Memory B cell (primary cell): ENCODE measurements around the gene HERC2.

Experiments
- ATAC-seq: fragments of 150-1000 bp; cut with Tn5 transposase; 2 replicates; pipeline ENCODE4 v1.10.0; 2021; ENCODE audit warnings: low read depth, mild to moderate bottlenecking, moderate library complexity
- DNase-seq, 2 donors: peaks; one replicate each; pipeline ENCODE4 v3.0.0; 2022; ENCODE audit warnings: low spot score in 2 of 2
- H3K27ac Mint-ChIP-seq: one replicate; pipeline ENCODE4 v1.8.0; 2022; ENCODE audit warnings: mild to moderate bottlenecking, moderate library complexity, mixed read lengths
- H3K27me3 Mint-ChIP-seq: one replicate; pipeline ENCODE4 v1.8.0; 2022; ENCODE audit warnings: mixed read lengths
- H3K36me3 Mint-ChIP-seq: one replicate; pipeline ENCODE4 v1.8.0; 2022; ENCODE audit warnings: mild to moderate bottlenecking, mixed read lengths
- H3K4me1 Mint-ChIP-seq: one replicate; pipeline ENCODE4 v1.8.0; 2022; ENCODE audit warnings: mixed read lengths
- H3K4me3 Mint-ChIP-seq: one replicate; pipeline ENCODE4 v1.8.0; 2022; ENCODE audit warnings: mild to moderate bottlenecking, moderate library complexity, mixed read lengths
- H3K9me3 Mint-ChIP-seq: one replicate; pipeline ENCODE4 v1.8.0; 2022; ENCODE audit warnings: mixed read lengths

The HERC2 gene

DNA sequence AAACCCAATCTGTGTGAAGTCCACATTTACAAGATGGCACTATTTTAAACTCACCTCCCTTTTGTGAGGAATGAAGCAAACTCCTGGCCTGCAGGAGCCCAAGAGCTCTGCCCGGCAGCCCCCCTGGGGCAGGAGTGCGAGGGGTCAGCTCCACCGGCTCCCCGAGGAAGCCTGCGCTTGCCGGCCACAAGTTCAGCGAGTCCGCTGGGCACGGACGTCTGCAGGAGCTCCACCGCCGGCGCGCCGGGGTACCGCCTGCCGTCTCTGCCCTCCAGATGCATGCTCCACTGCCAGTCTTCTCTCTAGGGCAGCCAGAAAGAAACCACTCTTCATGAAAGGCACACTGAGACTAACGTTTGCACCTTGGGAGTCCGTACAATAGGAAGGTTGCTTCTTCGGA is 240.4 kb downstream of the HERC2 start:
- H3K4me1 Mint-ChIP-seq = peaks cover 5% of the 10 kb centered on the region
- no peaks in the 10 kb centered on the region for H3K36me3 Mint-ChIP-seq
- ATAC-seq (no peak), DNase-seq (no peak)
- no peak overlapping the region for H3K27ac Mint-ChIP-seq
- peaks cover 7% of the 10 kb centered on the region for H3K27me3 Mint-ChIP-seq
- no peak overlapping the region for H3K4me3 Mint-ChIP-seq
- no peaks in the 10 kb centered on the region for H3K9me3 Mint-ChIP-seq

GRCh38 chr15:28080386-28080785 is 241.6 kb downstream of the HERC2 start:
- Mint-ChIP-seq H3K36me3 (no peaks in the 10 kb centered on the region), H3K4me3 (no peak overlapping the region), H3K27ac (no peak overlapping the region), H3K9me3 (no peaks in the 10 kb centered on the region), H3K27me3 (peaks cover 6% of the 10 kb centered on the region), H3K4me1 (no peaks in the 10 kb centered on the region)
- DNase-seq (no peak), ATAC-seq (no peak)

- Mint-ChIP-seq H3K4me3 (no peak overlapping the region), H3K27me3 (peaks cover 6% of the 10 kb centered on the region), H3K27ac (no peak overlapping the region), H3K4me1 (no peaks in the 10 kb centered on the region), H3K9me3 (no peaks in the 10 kb centered on the region), H3K36me3 (no peaks in the 10 kb centered on the region)
- no peak for DNase-seq
- ATAC-seq = no peak
Observed at GRCh38 chr15:28079313-28079969, 242.5 kb downstream of the HERC2 start.

- no peak overlapping the region for H3K4me3 Mint-ChIP-seq
- peaks cover 6% of the 10 kb centered on the region for H3K27me3 Mint-ChIP-seq
- H3K36me3 Mint-ChIP-seq = no peaks in the 10 kb centered on the region
- H3K27ac Mint-ChIP-seq = no peak overlapping the region
- no peaks in the 10 kb centered on the region for H3K9me3 Mint-ChIP-seq
- H3K4me1 Mint-ChIP-seq = no peaks in the 10 kb centered on the region
- DNase-seq (no peak), ATAC-seq (no peak)
Observed at GRCh38 chr15:28078191-28078719, 243.7 kb downstream of the HERC2 start.

DNA sequence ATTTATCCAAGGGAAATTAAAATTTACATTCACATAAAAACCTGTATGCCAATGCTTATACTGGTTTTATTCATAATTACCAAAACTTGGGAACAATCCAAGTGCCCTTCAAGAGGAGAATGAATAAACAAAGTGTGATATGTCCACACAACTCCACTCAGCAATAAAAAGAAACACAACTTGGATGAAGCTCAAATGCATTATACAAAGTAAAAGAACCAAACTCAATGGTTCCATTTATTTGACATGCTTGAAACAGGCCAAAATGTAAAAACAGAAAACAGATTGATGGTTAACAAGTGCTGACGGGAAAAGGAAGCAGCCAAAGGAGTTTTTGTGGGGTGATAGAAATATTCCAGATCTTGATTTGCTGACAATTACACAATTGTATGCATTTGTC is 246.4 kb downstream of the HERC2 start:
- Mint-ChIP-seq H3K36me3 (no peaks in the 10 kb centered on the region), H3K27ac (no peak overlapping the region), H3K27me3 (peaks cover 6% of the 10 kb centered on the region), H3K9me3 (no peaks in the 10 kb centered on the region), H3K4me3 (no peak overlapping the region), H3K4me1 (no peaks in the 10 kb centered on the region)
- ATAC-seq = no peak
- DNase-seq = no peak

- Mint-ChIP-seq H3K36me3 (peaks cover 2% of the 10 kb centered on the region), H3K4me3 (no peak overlapping the region)
Observed at GRCh38 chr15:28068930-28069329, 253.0 kb downstream of the HERC2 start.

GRCh38 chr15:28066231-28066630 is 255.7 kb downstream of the HERC2 start:
- H3K27me3 Mint-ChIP-seq = peaks cover 2% of the 10 kb centered on the region
- H3K4me1 Mint-ChIP-seq = no peaks in the 10 kb centered on the region
- H3K36me3 Mint-ChIP-seq = peaks cover 2% of the 10 kb centered on the region
- no peak for ATAC-seq
- peaks cover 6% of the 10 kb centered on the region for H3K9me3 Mint-ChIP-seq
- no peak overlapping the region for H3K4me3 Mint-ChIP-seq
- no peak for DNase-seq
- no peak overlapping the region for H3K27ac Mint-ChIP-seq

More at GRCh38 chr15:28068930-28069329, 253.0 kb downstream of the HERC2 start:
- no peak for DNase-seq
- no peak for ATAC-seq
- Mint-ChIP-seq H3K27me3 (peaks cover 2% of the 10 kb centered on the region), H3K27ac (no peak overlapping the region), H3K9me3 (peaks cover 5% of the 10 kb centered on the region), H3K4me1 (no peaks in the 10 kb centered on the region)
